HepG2 (cell line): ENCODE measurements around the gene USP36. TPM values are rescaled to one million over a fixed set of nuclear protein-coding genes. Genes with fewer than 3 reads are reported as not detected.

ENCODE experiments used
- GATAD1 ChIP-seq: IDR thresholded peaks from 2 replicates; pipeline ENCODE4 v1.6.1; 2016; ENCODE audit warnings: missing genetic modification reagents, missing compliant biosample characterization
- JARID2 ChIP-seq: sonication (generic); formaldehyde crosslinking; IDR thresholded peaks from 2 replicates; pipeline ENCODE4 v1.8.1; 2023; ENCODE audit warnings: missing genetic modification reagents, inconsistent platforms; ENCODE audit not compliant: insufficient replicate concordance
- THAP7 ChIP-seq: sonication (generic); formaldehyde crosslinking; IDR thresholded peaks from 2 replicates; pipeline ENCODE4 v1.8.1; 2023; ENCODE audit warnings: mild to moderate bottlenecking, missing genetic modification reagents
- ZNF318 ChIP-seq: sonication (generic); formaldehyde crosslinking; IDR thresholded peaks from 2 replicates; pipeline ENCODE4 v1.4.0; 2020; ENCODE audit warnings: mild to moderate bottlenecking, missing genetic modification reagents
- ZNF703 ChIP-seq: sonication (generic); formaldehyde crosslinking; IDR thresholded peaks from 2 replicates; pipeline ENCODE4 v1.5.1; 2020; ENCODE audit warnings: missing genetic modification reagents, mild to moderate bottlenecking, moderate library complexity, borderline replicate concordance
- polyA plus RNA-seq, 8 experiments: library from polyadenylated mRNA; depleted of rRNA in 3 of 8; stranded (reverse) in 7 of 8; unstranded in 1 of 8; fragments of >200 nt; fragmentation: Illumina TruSeq in 4 of 8; extraction: Trizol in 4 of 8; gene quantifications; 2 replicates each; pipeline versions ENCODE4 v1.2.1 to v1.2.3, GENCODE V29; 2011 to 2016; ENCODE audit warnings: low read depth in 4 of 8, missing spikeins in 1 of 8, mixed read lengths in 1 of 8; ENCODE audit not compliant: insufficient read depth in 1 of 8
- total RNA-seq, 5 experiments: library from RNA; depleted of rRNA; stranded (reverse); fragments of >200 nt; fragmentation: Illumina TruSeq; extraction: Trizol; gene quantifications; 2 replicates each; pipeline ENCODE4 v1.2.3, GENCODE V29; 2016; ENCODE audit warnings: low read depth in 1 of 5

Gene USP36
- total and polyA plus RNA-seq, 2 of the 13 experiments (the other 11 are each of a cell fraction or from before 2014, with no cell fraction given), result 29.6 to 45.9 TPM

- no peak for TF ChIP-seq ZNF318
- TF ChIP-seq ZNF703 (CRISPR knock-in tag), result no peak
- TF ChIP-seq THAP7 (CRISPR knock-in tag), result no peak
- TF ChIP-seq JARID2 (CRISPR knock-in tag), result no peak
- no peak for TF ChIP-seq GATAD1
- TF ChIP-seq, all 625 proteins: peak for 0
Measured at GRCh38 chr17:78847052-78847451, 6.4 kb upstream of the USP36 start (continued).
